DMS 273 (cell line): Measurements from ENCODE around the gene STAB2.
"Not testable (repeated sequence)": the region's sequence is repeated elsewhere in the genome, so short reads cannot be mapped to it uniquely, and the experiment has no call there.

ENCODE experiments used
- DNase-seq: peaks from one replicate; lab custom pipeline; 2025; ENCODE audit not compliant: unreplicated experiment; lab: John Stamatoyannopoulos, UW

The STAB2 gene

DNA sequence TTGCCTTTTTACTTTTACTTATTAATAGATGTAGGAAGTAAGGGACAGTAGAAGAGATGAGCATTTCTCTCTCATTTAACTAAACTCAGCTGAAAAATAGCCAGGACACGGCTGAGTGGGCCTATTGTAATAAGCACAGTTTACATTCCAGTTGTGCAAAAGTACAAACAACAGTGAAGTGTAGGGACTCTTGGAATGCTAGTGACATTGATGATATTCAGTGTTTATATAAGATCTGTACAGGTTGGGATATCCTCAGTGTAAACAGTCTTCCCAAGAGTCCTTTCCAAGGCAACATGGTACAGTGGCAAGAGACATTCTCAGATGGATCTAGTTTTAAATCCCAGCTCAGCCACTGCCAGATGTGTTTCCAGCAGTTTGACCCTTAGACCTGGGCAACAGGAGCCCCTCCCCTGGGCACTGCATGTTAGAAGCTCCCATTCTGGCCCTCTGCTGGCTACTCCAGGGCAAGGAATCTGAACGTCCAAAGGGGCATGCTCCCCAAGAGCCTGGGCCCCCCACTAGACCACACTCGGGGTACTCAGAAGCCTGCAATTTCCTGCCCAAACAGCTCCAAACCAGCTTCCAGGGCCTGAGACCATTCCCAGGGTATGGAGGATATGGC lies 55.3 kb downstream of the STAB2 start:
- no peak for DNase-seq

DNA sequence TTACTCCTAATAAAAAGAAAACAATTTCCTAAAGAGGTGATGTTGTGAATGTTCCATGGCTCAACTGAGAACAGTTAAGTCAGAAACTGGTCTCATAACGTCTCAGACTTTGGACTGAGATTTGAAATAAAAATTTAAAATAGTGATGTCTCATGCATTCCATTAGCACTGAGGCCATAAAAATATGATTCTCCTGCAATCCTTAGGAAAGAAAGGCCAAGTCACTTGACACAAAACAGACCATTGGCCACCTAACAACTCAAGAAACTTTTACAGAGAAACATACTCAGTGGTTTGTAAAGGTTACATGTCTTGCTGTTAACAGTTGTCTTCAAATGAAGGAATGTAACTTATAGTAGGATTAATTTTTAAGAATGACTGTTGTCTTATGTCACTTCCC lies 58.1 kb downstream of the STAB2 start:
- no peak for DNase-seq

DNA sequence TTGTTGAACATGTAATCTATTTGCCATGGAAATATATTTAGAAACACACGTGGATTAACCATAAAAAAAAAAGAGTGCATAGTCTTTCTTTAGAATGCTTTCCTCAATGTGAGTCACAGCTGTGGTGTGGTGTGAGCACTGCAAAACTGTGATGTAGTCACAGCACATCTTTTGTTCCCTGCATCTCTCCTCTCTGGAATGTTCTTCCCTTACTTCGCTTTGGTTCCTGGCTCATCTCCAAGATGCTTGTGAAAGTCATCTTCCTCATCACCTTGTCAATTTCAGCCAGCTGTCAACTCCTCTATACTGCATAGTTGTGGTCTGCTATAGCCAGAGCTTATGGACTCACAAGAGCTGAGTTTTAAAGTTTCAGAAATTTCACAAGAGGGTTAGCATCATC lies 60.2 kb downstream of the STAB2 start:
- DNase-seq = peak; percentile 35

DNA sequence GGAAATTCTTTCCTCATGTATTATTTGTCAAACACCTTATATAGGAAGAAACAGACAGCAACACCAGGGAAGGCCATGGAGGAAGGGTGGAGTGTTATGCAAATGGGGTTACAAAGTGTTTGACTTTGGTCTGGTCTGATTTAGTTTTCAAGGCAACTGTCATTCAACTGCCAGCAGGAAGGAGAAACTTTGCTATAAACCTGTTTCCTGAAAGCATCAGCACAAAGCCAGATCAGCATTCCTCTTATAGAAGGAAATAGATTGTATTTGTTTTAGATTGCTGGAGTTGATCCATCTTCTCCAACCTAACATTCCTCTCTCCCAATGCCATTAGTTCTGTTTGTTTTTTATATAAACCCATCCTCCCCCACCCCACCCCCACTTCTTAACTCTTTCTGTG lies 65.7 kb downstream of the STAB2 start:
- DNase-seq = no peak

DNA sequence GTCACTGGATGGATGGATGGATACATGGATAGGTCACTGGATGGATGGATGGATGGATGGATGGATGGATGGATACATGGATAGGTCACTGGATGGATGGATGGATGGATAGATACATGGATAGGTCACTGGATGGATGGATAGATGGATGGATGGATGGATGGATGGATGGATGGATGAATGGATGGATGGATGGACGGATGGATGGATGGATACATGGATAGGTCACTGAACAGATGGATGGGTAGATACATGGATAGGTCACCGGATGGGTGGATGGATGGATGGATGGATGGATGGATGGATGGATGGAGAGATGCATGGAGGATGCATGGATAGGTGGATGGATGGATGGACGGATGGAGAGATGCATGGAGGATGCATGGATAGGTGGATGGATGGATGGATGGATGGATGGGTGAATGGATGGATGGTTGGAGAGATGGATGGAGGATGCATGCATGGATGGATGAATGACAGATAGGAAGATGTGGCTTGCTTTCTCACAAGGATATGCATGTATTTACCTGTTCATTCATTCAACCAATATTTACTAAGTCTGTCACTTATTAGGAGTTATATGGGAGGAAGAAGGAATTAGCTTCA lies 66.6 kb downstream of the STAB2 start:
- DNase-seq = not testable (repeated sequence)

DNA sequence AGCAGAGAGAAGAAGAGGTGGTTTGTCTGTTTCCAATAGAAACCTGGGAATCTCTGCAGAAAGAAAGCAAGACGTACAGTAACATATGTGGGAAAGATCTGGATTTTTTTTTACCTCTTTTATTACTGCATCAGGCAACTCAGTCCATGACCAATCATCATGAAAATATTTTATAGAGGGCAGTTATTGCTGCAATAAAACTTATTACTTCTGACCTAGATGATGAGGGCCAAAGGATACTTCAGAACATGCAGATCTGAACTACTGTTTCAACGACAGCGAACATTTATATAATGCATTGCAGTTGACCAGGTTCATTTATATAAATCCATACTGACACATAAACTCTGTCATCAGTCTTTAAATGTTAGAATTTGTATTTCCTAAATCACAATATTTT lies 67.7 kb downstream of the STAB2 start:
- no peak for DNase-seq

DNA sequence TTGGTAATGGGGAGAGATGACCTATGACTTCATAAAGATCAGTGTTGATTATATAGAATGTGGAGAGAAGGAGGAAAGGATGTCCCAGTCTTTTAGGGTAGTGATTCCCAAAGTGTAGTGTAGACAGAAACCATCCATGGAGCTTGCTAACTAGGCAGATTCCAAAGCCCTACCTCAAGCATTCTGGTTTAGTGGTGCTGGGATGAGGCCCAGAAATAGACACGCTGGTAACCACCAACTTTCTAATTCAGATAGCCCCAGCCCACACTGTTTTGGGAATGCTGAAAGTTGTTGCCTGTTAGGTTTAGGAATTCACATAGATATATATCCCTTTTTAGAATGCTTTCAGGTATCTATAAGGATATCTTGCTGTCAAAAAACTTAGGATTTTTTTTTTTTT lies 69.2 kb downstream of the STAB2 start:
- DNase-seq = no peak

DNA sequence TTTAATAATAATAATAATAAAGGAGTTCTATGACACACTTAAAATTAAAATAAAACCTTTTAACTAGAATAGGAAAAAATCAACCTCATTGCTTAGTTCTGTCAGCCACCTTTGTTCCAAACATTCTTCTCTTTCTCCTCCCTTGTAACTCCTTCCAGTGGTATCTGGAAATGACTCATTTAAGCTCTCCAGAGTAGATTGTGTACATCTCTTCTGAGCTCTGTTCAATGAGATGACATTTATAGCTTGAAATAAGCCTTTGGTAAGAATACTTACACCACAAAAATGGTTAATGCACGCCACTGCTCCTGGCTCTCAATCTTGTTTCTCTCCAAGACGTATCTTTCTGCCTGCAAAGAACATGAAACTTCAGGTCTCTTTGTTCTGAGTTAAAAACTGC lies 70.3 kb downstream of the STAB2 start:
- DNase-seq = no peak

DNA sequence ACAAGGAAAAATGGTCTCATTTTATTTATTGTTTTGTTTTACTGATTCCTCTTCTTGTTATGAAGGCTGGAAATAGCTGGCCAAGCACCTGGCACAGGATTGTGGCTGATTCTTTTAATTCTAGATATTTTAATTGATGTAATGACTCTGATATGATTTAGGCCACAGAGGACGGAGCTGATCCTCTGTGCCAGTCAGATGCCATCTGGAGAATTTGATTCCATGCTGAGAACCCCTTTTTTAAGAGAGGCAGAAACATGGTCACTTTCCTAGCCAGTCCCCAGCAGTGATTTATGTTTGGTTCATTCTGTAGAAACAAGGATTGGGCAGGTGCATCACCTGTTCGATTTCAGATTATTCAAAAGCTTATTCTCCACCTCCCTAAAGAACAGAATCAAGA lies 77.6 kb downstream of the STAB2 start:
- no peak for DNase-seq

DNA sequence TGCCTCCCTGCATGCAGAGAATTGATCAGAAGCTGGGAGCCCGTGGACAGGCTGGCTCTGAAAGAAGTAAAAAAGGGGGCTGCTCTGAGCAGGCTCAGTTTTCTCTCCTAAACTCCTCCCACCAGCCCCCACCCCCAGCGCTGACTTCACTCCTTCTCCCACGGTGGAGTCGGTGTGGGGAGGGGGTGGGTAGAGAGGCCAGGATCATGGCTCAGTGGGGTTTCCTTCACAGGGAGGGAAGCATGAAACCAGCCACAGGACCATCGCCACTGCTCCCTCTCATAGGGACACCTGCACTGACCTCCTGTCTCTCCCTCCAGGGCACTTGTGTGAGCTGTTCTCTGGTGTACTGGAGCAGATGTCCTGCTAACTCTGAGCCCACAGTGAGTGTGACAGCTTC lies 78.9 kb downstream of the STAB2 start:
- no peak for DNase-seq

DNA sequence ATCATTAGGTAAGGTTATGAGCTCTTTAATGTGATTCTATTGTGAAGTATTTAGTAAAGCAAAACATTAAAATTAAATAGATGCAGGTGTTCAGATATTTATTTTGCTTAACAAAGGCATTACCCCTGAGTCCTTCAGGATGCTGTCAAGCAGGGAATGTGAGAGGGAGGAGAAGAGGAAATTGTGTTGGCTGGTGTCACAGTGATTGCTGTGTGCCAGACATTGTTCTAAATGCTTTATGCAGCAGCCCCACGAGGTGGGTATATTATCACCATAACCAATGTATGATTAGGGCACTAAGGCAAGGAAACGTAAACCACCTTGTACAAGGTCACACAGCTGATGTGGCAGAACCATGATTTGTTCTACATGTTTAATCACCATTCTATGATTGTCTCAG lies 80.1 kb downstream of the STAB2 start:
- no peak for DNase-seq

DNA sequence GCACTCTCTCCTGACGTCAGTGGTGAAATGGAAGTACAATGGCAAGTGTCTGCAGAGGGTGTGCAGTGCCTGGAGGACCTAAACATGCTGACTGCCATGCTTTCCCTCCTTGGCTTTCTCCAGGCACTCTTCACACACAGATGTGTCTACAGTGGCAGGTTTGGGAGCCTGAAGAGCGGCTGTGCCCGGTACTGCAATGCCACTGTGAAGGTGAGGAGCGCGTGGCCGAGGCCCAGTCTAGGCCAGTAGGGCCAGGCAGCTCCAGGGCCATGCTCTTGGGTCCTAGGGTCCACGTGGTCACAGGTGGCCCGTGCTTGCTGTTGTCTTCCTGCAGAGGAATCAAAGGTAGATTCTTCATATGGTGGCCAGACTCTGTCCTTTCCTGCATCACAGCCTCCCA lies 81.4 kb downstream of the STAB2 start:
- DNase-seq = no peak

DNA sequence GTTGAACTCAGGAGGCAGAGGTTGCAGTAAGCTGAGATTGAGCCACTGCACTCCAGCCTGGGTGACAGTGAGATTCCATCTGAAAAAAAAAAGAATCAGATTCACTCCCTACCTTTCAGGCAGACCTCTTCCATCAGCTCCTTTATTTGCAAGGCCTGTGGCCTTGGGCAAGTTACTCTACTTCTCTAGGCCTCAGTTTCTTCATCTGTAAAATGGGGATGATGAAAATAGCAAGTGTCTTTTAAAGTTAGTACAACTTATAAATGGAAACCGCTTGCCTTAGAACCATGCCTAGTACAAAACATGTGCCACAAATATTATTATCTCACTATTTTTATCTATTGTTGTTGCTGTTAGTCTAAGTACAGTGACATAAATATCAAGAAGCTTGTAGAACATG lies 84.3 kb downstream of the STAB2 start:
- no peak for DNase-seq

DNA sequence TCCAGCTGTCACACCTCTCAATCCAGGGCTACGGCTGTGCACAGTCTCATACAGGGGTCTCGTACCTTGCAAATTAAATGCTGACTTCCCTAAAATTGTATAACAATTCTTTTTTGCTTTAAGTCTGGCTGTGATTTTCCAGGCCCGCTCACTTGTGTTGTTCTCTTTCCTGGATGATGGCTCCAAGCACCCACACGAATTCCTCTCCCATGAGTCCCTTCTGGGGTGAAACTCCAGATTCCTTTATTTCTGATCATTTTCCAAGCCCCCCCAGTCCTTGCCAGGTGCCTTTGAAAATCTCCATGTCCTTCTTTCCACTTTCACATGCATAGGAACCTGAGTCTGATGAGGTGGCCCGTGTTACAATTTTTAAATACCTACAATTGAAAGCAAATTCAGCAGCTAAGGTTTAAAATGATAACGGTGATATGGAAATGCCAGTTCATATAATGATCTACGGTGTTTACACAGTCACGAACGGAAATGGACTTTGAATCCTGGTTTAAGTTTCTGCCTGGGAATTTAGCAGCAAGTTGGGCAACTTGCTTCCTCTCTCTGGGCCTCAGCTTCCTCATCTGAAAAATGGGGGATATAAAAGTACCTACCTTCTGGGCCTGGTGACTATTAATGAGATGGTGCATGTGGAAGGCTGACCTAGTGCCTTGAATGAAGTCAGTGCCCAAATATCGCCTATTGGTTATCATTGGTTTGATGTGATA lies 85.5 kb downstream of the STAB2 start:
- no peak for DNase-seq

DNA sequence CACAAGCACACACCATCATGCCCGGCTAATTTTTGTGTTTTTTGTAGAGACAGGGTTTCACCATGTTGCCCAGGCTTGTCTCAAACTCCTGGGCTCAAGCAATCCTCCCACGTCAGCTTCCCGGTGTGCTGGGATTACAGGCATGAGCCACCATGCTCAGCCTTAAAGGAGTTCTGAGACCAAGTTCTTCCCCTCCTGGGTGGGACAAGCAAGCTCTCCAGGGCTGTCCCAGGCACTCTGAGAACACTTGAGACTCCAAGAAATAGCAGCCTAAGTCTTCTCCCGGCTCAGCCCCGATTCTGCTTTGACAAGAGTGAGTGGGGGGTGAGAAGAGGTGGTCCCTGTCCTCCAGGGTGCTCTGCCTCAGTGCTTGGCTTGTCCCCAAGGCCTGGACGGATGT lies 86.4 kb downstream of the STAB2 start:
- DNase-seq = no peak

DNA sequence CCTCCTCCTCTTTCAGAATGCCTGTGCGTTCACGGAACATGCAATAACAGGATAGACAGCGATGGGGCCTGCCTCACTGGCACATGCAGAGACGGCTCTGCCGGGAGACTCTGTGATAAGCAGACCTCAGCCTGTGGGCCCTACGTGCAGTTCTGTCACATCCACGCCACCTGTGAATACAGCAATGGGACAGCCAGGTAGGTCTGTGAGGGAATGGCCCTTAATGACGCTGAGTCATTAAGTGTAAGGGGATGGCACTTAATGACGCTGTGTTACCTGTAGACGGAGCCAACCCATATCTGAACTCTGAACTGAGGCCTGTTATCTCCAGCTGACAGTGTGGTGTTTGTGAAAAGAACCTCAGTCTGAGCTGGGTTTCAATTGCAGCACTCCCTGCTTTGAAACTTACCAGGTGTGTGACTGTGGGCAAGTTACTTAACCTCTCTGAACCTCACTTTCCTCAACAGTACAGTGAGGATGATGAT lies 86.9 kb downstream of the STAB2 start:
- DNase-seq = no peak

DNA sequence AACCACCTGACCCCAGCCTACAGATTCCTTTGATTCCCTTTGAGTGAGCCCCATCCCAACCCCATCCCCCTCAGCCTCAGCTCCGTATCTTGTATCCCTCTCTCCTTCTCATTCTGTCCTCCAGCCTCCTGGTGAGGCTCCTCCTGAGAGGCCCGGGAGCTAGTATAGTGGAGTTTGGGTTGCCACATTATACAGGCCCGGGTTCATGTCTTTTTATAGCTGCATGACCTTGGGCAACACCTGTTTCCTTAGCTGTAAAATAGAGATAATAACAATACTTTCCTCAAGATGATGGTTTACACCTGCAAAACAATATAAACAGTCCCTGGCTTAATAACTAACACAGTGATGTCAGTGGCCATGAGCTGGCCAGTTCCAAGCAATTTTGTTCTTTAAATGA lies 89.8 kb downstream of the STAB2 start:
- peak; percentile 18 for DNase-seq

DNA sequence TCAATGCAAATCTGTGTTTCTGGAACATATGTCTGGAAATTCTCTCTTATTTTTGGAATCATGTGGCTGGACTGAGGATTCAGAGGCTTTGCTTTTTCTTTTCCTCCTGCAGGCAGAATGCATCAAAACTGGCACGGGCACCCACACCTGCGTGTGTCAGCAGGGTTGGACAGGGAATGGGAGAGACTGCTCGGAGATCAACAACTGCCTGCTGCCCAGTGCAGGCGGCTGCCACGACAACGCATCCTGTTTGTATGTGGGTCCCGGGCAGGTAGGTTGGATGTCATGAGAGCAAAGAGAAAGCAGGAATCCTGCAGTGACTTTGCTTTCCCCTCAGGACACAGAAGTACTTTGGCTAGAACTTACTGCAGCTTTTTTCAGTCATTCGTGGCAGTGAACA lies 90.3 kb downstream of the STAB2 start:
- peak; percentile 8 for DNase-seq

DNA sequence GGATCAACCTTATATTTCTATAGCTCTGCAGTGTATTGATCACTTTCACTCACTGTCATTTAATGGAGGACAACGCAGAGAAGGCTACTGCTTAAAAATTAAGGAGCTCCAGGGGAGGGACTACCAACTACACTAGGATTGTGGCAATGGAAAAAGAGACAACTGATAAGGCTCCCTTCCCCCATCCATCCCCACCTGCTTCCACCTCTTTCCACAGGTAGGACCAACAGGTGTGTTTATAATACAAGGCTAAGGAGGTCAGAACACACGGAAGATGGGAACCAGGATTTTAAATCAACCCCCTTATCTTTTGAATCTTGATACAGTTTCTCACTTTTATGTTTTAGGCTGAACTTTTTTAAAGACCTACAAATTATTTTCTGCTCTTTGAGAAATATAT lies 90.8 kb downstream of the STAB2 start:
- DNase-seq = no peak

DNA sequence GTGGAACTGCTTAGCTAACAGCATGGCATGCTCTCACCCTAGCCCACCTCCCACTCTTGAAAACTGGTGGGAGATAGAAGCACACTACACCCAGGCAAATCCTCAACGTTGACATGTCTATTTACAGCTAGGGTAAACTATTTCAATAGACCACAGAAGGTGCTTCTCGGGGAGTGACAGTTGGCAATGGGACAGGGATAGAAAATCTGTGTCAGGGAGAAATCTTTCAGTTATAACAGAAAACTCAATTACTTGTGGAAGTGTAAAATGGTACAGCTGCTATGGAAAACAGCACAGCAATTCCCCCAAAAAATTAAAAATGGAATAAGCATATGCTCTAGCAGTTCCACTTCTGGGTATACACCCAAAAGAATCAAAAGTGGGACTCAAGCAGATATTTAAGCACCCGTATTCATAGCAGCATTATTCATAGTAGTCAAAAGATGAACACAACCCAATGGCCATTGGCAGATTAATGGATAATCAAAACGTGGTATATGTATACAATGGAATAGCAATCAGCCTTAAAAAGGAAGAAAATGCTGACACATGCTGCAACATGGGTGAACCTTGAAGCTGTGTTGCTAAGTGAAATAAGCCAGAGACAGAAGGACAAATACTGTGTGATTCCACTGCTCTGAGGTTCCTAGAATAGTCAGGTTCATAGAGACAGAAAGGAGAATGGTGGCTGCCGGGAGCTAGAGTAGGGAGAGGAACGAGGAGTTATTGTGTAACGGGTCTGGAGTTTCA lies 92.5 kb downstream of the STAB2 start:
- DNase-seq = peak; percentile 24

DNA sequence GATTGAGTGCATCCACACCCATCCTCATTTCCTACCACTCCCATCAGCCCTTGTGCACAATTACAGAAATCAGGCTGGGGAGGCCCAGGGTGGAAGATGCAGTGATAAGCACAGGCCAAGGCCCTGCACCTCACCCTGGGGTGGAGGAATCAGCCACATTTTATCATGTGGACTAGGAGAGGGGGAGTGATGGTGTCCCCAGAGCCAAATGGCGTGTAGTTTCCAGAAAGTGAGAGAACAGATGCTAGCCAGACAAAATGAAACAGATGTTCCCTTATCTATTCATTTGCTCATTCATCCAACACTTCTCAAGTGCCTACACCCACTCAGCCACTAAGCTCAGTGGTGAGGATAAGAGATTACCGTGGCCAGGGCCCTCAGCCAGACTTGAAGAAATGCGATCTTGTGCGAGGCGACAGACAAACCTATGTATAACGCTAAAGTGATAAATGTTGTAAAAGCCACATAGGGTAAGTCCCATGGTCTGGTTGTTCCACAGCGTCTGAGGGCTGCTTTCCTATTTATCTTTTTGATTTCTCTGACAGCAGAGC lies 93.6 kb downstream of the STAB2 start:
- peak; percentile 95 for DNase-seq
